ENCODE measurements around the gene ZNF683.

The ZNF683 gene

GRCh38 chr1:26368006-26368405, 4.5 kb downstream of the ZNF683 start:
- Histone ChIP-seq H3K4me1 (ENCODE audit: control insufficient read depth, insufficient read depth, low read length) (peaks cover 3% of the 10 kb centered on the region; the same call in 1 of the 2 replicates), H3K9me3 (ENCODE audit: control insufficient read depth, insufficient read depth, low read length) (no peaks in the 10 kb centered on the region), H3K9ac (ENCODE audit: low read depth, low read length) (no peak overlapping the region), H3K36me3 (ENCODE audit: control insufficient read depth, insufficient read depth, low read length) (no peaks in the 10 kb centered on the region), H3K27me3 (ENCODE audit: control insufficient read depth, insufficient read depth, low read length) (peaks cover 14% of the 10 kb centered on the region), H3K27ac (ENCODE audit: low read depth, low read length) (no peak overlapping the region), H3K4me3 (ENCODE audit: low read depth, low read length) (no peak overlapping the region)

DNA sequence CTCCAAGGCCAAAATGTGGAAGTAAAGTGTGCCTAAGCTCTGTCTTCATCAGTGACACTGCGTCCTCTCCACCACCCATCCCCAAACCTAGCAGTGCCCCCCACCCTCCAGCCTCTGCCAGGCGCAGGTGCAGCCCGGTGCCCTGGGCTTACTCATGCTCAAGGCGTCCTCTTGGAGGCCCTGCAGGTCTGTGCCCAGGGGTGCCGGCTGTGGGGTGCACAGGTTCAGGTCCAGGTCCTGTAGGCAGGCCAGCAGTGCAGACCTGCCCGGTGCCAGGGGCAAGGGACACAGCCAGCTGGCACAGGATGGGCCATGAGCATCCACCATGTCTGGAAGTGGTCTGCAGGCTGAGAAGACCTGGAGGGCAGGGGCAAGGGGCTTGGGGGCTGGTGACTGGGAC, 5.1 kb downstream of the ZNF683 start:
- H3K9me3 ChIP-seq (ENCODE audit: control insufficient read depth, insufficient read depth, low read length): no peaks in the 10 kb centered on the region
- peaks cover 20% of the 10 kb centered on the region for H3K27me3 ChIP-seq (ENCODE audit: control insufficient read depth, insufficient read depth, low read length)
- peaks cover 3% of the 10 kb centered on the region; the same call in 1 of the 2 replicates for H3K4me1 ChIP-seq (ENCODE audit: control insufficient read depth, insufficient read depth, low read length)
- no peaks in the 10 kb centered on the region for H3K36me3 ChIP-seq (ENCODE audit: control insufficient read depth, insufficient read depth, low read length)
- H3K9ac ChIP-seq (ENCODE audit: low read depth, low read length): no peak overlapping the region
- H3K27ac ChIP-seq (ENCODE audit: low read depth, low read length): no peak overlapping the region
- no peak overlapping the region for H3K4me3 ChIP-seq (ENCODE audit: low read depth, low read length)

- Histone ChIP-seq H3K27ac (ENCODE audit: low read depth, low read length) (no peak overlapping the region), H3K9ac (ENCODE audit: low read depth, low read length) (no peak overlapping the region), H3K4me1 (ENCODE audit: control insufficient read depth, insufficient read depth, low read length) (peaks cover 9% of the 10 kb centered on the region), H3K36me3 (ENCODE audit: control insufficient read depth, insufficient read depth, low read length) (no peaks in the 10 kb centered on the region), H3K9me3 (ENCODE audit: control insufficient read depth, insufficient read depth, low read length) (no peaks in the 10 kb centered on the region), H3K27me3 (ENCODE audit: control insufficient read depth, insufficient read depth, low read length) (peaks cover 40% of the 10 kb centered on the region), H3K4me3 (ENCODE audit: low read depth, low read length) (no peak overlapping the region)
Measured at GRCh38 chr1:26364956-26365355, 7.6 kb downstream of the ZNF683 start.

DNA sequence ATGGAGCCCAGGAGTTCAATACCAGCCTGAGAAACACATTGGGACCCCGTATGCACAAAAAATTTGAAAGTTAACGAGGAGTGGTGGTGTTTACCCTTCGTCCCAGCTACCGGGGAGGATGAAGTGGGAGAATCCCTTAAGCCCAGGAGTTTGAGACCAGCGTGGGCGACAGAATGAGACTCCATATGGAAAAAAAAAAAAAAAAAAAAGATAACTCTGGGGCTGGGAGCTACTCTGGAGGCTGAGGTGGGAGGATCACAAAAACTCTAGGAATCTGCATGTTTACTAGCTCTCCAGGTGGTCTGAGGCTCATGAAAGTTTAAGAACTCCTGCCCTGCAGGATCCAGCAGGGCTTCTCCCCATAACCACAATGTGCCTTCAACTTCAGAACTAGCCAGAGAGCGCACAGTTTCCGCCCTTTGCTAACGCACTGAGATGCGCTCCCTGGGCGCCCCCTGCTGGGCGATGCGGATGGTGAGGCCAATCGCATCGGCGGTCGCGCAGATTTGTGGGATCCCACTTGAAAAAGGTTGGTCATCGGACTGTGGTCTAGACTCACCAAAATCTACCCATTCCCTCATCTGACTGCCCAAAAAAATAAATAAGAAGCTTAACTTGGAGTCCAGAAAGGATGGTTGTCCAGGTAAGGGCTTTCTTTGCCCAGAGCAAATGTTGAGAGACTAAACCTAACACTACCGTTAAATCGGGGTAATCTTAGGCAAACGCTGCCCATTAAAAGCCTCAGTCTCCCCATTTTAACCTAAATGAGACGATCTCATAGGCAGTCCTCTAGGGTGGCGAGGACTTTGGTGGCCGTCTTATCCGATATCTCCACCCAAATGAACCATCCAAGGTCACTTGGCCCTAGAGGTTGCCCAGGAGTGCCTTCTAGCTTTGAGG, 8.8 kb downstream of the ZNF683 start:
- Histone ChIP-seq H3K4me3 (ENCODE audit: low read depth, low read length) (no peak overlapping the region), H3K9me3 (ENCODE audit: control insufficient read depth, insufficient read depth, low read length) (no peaks in the 10 kb centered on the region), H3K36me3 (ENCODE audit: control insufficient read depth, insufficient read depth, low read length) (no peaks in the 10 kb centered on the region), H3K27ac (ENCODE audit: low read depth, low read length) (no peak overlapping the region), H3K4me1 (ENCODE audit: control insufficient read depth, insufficient read depth, low read length) (peaks cover 14% of the 10 kb centered on the region), H3K27me3 (ENCODE audit: control insufficient read depth, insufficient read depth, low read length) (peaks cover 51% of the 10 kb centered on the region), H3K9ac (ENCODE audit: low read depth, low read length) (no peak overlapping the region)

DNA sequence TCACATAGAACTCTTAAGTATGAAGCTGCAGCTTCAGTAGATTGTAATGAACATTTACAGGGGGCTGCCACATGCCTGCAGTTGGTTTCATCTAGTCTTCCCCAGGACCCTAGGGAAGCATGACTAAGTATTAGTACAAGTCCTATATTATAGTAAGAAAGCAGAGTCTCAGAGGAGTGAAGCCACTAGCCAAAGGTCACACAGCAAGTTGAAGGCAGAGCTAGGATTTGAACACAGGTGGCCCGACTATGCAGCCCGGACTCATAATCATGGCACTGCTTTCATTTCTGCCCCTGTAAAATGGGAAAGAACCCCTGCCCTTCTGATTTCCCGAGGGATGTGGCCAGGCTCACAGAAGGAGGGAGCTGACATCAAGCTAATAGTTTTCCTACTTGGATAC, 10.2 kb downstream of the ZNF683 start:
- H3K27me3 ChIP-seq (ENCODE audit: control insufficient read depth, insufficient read depth, low read length): peaks cover 53% of the 10 kb centered on the region
- no peaks in the 10 kb centered on the region for H3K36me3 ChIP-seq (ENCODE audit: control insufficient read depth, insufficient read depth, low read length)
- H3K4me3 ChIP-seq (ENCODE audit: low read depth, low read length): no peak overlapping the region
- no peak overlapping the region for H3K9ac ChIP-seq (ENCODE audit: low read depth, low read length)
- peaks cover 17% of the 10 kb centered on the region for H3K4me1 ChIP-seq (ENCODE audit: control insufficient read depth, insufficient read depth, low read length)
- no peak overlapping the region for H3K27ac ChIP-seq (ENCODE audit: low read depth, low read length)
- H3K9me3 ChIP-seq (ENCODE audit: control insufficient read depth, insufficient read depth, low read length): no peaks in the 10 kb centered on the region

DNA sequence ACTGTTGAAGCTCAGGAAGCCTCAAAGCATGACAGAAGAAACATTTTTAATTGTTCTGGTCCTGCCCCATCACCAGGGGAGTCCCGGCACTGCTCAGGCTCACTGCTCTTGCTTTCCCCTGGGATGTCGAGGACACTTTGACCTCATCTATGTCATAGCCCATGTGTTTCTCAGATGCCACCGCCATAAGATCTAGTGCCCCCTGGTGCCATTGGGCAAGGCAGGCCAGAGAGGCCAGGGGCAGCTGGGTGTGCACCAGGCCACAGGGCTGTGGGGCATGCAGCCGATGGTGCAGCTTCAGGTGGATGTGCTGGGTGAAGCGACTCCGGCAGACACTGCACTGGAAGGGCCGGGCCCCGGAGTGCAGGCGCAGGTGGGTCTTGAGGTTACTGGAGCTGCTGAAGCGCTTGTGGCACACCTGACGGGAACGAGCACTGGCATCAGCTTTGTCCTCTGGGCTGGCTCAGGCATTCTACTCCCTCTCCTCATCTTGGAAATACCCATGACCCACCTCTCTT, 10.9 kb downstream of the ZNF683 start:
- H3K9ac ChIP-seq (ENCODE audit: low read depth, low read length): no peak overlapping the region
- H3K36me3 ChIP-seq (ENCODE audit: control insufficient read depth, insufficient read depth, low read length): no peaks in the 10 kb centered on the region
- H3K27me3 ChIP-seq (ENCODE audit: control insufficient read depth, insufficient read depth, low read length): peaks cover 53% of the 10 kb centered on the region
- H3K27ac ChIP-seq (ENCODE audit: low read depth, low read length): no peak overlapping the region
- H3K4me1 ChIP-seq (ENCODE audit: control insufficient read depth, insufficient read depth, low read length): peaks cover 20% of the 10 kb centered on the region
- no peaks in the 10 kb centered on the region for H3K9me3 ChIP-seq (ENCODE audit: control insufficient read depth, insufficient read depth, low read length)
- H3K4me3 ChIP-seq (ENCODE audit: low read depth, low read length): no peak overlapping the region

DNA sequence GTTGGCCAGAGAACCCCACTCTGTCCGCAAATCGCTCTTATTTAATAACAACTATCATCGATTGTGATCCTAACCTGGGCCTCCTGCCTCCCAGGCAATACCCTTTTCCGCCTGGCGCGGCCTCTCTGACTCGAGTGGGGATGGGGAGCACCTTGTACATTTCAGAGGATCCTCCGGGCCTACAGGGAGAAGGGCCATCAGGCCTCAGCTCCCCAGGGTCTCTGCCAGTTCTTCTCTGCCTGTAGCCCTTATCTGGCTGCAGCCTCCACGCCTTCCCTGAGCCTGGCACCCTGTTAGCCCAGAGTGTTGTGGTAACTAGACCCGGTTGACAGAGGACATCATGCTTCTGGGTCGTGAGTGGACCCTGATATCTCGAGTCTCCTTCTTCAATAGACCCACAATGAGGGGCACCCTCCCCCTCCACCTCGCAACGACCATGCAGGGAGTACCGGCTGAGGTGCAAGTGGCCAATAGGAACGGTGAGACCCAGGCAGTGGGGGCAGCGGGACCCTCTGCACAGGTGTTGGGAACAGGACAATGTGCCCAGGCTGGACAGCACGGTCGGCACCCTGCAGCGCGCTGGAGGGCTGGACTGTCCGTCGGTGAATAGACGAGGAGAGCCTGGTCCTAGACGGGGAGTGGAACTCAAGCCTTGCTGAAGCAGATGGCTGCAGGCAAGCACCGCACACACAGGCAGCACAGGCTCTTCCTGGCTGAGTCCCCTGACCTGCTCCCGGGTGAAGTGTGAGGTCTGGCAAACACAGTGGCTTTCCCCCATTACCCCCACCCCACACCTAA, 11.5 kb downstream of the ZNF683 start:
- no peaks in the 10 kb centered on the region for H3K36me3 ChIP-seq (ENCODE audit: control insufficient read depth, insufficient read depth, low read length)
- peaks cover 21% of the 10 kb centered on the region for H3K4me1 ChIP-seq (ENCODE audit: control insufficient read depth, insufficient read depth, low read length)
- no peak overlapping the region for H3K9ac ChIP-seq (ENCODE audit: low read depth, low read length)
- peak overlapping the region; percentile 62 for H3K4me3 ChIP-seq (ENCODE audit: low read depth, low read length)
- no peak overlapping the region for H3K27ac ChIP-seq (ENCODE audit: low read depth, low read length)
- H3K9me3 ChIP-seq (ENCODE audit: control insufficient read depth, insufficient read depth, low read length): no peaks in the 10 kb centered on the region
- peaks cover 53% of the 10 kb centered on the region for H3K27me3 ChIP-seq (ENCODE audit: control insufficient read depth, insufficient read depth, low read length)

GRCh38 chr1:26359981-26360806, 12.4 kb downstream of the ZNF683 start:
- Histone ChIP-seq H3K27ac (ENCODE audit: low read depth, low read length) (no peak overlapping the region), H3K9ac (ENCODE audit: low read depth, low read length) (peak overlapping the region; percentile 14; the same call in 1 of the 2 replicates), H3K4me1 (ENCODE audit: control insufficient read depth, insufficient read depth, low read length) (peaks cover 21% of the 10 kb centered on the region), H3K27me3 (ENCODE audit: control insufficient read depth, insufficient read depth, low read length) (peaks cover 53% of the 10 kb centered on the region), H3K36me3 (ENCODE audit: control insufficient read depth, insufficient read depth, low read length) (no peaks in the 10 kb centered on the region), H3K9me3 (ENCODE audit: control insufficient read depth, insufficient read depth, low read length) (no peaks in the 10 kb centered on the region), H3K4me3 (ENCODE audit: low read depth, low read length) (peak overlapping the region; percentile 62)

DNA sequence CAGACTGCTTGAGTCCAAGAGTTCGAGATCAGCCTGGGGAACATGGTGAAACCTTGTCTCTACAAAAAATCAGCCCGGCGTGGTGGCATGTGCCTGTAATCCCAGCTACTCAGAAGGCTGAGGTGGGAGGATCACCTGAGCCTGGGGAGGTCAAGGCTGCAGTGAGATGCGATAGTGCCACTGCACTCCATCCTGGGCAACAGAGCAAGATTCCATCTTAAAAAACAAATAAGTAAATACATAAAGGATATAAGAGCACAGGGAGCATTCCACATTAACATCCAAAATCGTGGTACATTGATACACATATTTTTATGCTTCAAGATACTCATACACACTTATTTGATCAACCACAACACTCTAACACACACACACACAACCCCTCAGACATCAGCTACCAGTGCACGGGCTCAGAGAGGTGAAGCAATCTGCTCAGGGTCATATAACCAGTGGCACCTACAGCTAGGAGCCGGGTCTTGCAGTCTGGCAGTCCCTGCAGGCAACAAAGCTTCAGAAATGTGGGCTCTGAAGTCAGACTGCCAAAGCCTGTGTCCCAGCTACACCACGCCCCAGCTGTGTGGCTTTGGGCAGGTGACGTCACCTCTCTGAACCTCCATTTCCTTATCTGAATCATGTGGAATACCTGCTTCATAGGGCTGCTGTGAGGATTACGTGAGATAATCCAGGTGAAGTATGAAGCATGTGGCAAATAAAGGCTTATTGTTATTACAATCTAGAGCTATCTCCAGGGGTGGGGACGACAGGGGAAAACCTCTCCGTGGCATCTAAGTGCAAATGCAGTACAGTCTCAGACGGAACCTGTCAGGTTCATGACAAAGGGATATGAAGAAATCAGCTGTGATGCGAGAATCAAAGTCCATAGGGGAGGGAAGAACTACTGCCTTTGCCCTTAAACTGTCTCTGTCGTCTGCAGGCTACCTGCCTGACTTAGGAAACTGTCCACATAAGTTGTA, 13.9 kb downstream of the ZNF683 start:
- no peaks in the 10 kb centered on the region for H3K9me3 ChIP-seq (ENCODE audit: control insufficient read depth, insufficient read depth, low read length)
- peaks cover 18% of the 10 kb centered on the region; the same call in 1 of the 2 replicates for H3K4me1 ChIP-seq (ENCODE audit: control insufficient read depth, insufficient read depth, low read length)
- peaks cover 42% of the 10 kb centered on the region for H3K27me3 ChIP-seq (ENCODE audit: control insufficient read depth, insufficient read depth, low read length)
- peak overlapping the region; percentile 32; the same call in 1 of the 2 replicates for H3K4me3 ChIP-seq (ENCODE audit: low read depth, low read length)
- H3K9ac ChIP-seq (ENCODE audit: low read depth, low read length): no peak overlapping the region
- H3K36me3 ChIP-seq (ENCODE audit: control insufficient read depth, insufficient read depth, low read length): no peaks in the 10 kb centered on the region
- H3K27ac ChIP-seq (ENCODE audit: low read depth, low read length): peak overlapping the region; percentile 3
